SK-N-SH treated with all-trans-retinoic acid at 6 μM for 48 hours (cell line): ENCODE results near the gene AIF1L.

Source experiments
- ATAC-seq: fragments of 200-7000 bp; cut with Tn5 transposase; 3 replicates; pipeline ENCODE4 v1.9.1; 2020; ENCODE audit warnings: mild to moderate bottlenecking, moderate library complexity
- ARNTL ChIP-seq: fragments of 450-650 bp; formaldehyde crosslinking; IDR thresholded peaks from 2 replicates; pipeline ENCODE4 v1.5.0; 2020; ENCODE audit warnings: low read depth, mild to moderate bottlenecking, moderate library complexity, borderline replicate concordance
- BACH2 ChIP-seq: fragments of 250-450 bp; sonication (Bioruptor Pico); IDR thresholded peaks from 2 replicates; pipeline ENCODE4 v1.9.0; 2021; ENCODE audit warnings: mild to moderate bottlenecking, borderline replicate concordance
- CSDC2 ChIP-seq: fragments of 250-450 bp; sonication (Bioruptor Pico); IDR thresholded peaks from 2 replicates; pipeline ENCODE4 v1.5.0; 2020; ENCODE audit warnings: mild to moderate bottlenecking, moderate library complexity
- ESRRG ChIP-seq: fragments of 250-450 bp; sonication (Bioruptor Pico); IDR thresholded peaks from 2 replicates; pipeline ENCODE4 v1.6.1; 2021; ENCODE audit warnings: mild to moderate bottlenecking
- GLIS3 ChIP-seq: fragments of 250-450 bp; sonication (Bioruptor Pico); IDR thresholded peaks from 2 replicates; pipeline ENCODE4 v1.5.0; 2020; ENCODE audit warnings: mild to moderate bottlenecking, moderate library complexity
- ISL1 ChIP-seq: fragments of 250-450 bp; sonication (Bioruptor Pico); IDR thresholded peaks from 2 replicates; pipeline ENCODE4 v2.1.2; 2022; ENCODE audit warnings: mild to moderate bottlenecking, moderate library complexity
- OSR1 ChIP-seq: fragments of 250-450 bp; sonication (Bioruptor Pico); IDR thresholded peaks from 2 replicates; pipeline ENCODE4 v1.8.0; 2022; ENCODE audit warnings: moderate library complexity, mild to moderate bottlenecking, inconsistent platforms
- PATZ1 ChIP-seq: fragments of 250-450 bp; sonication (Bioruptor Pico); IDR thresholded peaks from 2 replicates; pipeline ENCODE4 v1.8.0; 2020; ENCODE audit warnings: mild to moderate bottlenecking, moderate library complexity, borderline replicate concordance
- POU6F1 ChIP-seq: fragments of 250-450 bp; sonication (Bioruptor Pico); IDR thresholded peaks from 2 replicates; pipeline ENCODE4 v1.8.0; 2021; ENCODE audit warnings: low read depth, mild to moderate bottlenecking, moderate library complexity, borderline replicate concordance
- PPARA ChIP-seq: fragments of 250-450 bp; sonication (Bioruptor Pico); IDR thresholded peaks from 2 replicates; pipeline ENCODE4 v1.5.0; 2020; ENCODE audit warnings: mild to moderate bottlenecking, borderline replicate concordance
- RARB ChIP-seq: fragments of 250-450 bp; sonication (Bioruptor Pico); IDR thresholded peaks from 2 replicates; pipeline ENCODE4 v1.8.0; 2021; ENCODE audit warnings: mild to moderate bottlenecking, moderate library complexity
- SNAI2 ChIP-seq: fragments of 250-450 bp; sonication (Bioruptor Pico); IDR thresholded peaks from 2 replicates; pipeline ENCODE4 v1.5.0; 2020; ENCODE audit warnings: mild to moderate bottlenecking, moderate library complexity
- TCF4 ChIP-seq: fragments of 250-450 bp; sonication (Bioruptor Pico); IDR thresholded peaks from 2 replicates; pipeline ENCODE4 v1.8.0; 2021; ENCODE audit warnings: mild to moderate bottlenecking, moderate library complexity, borderline replicate concordance
- TOX ChIP-seq: fragments of 250-450 bp; sonication (Bioruptor Pico); IDR thresholded peaks from 2 replicates; pipeline ENCODE4 v1.8.0; 2021; ENCODE audit warnings: mild to moderate bottlenecking, moderate library complexity, borderline replicate concordance
- ZC3H10 ChIP-seq: fragments of 250-450 bp; sonication (Bioruptor Pico); IDR thresholded peaks from 2 replicates; pipeline ENCODE4 v1.5.1; 2021; ENCODE audit warnings: mild to moderate bottlenecking, moderate library complexity
- ZFP3 ChIP-seq: fragments of 250-450 bp; sonication (Bioruptor Pico); IDR thresholded peaks from 2 replicates; pipeline ENCODE4 v1.5.0; 2020; ENCODE audit warnings: mild to moderate bottlenecking, moderate library complexity
- ZFP30 ChIP-seq: fragments of 450-650 bp; formaldehyde crosslinking; IDR thresholded peaks from 2 replicates; pipeline ENCODE4 v1.5.0; 2022; ENCODE audit warnings: mild to moderate bottlenecking, moderate library complexity
- ZNF565 ChIP-seq: fragments of 450-650 bp; formaldehyde crosslinking; conservative IDR thresholded peaks from 2 replicates; pipeline ENCODE4 v1.5.0; 2020; ENCODE audit warnings: low read depth, mild to moderate bottlenecking, moderate library complexity
- ZNF70 ChIP-seq: fragments of 450-650 bp; formaldehyde crosslinking; IDR thresholded peaks from 2 replicates; pipeline ENCODE4 v1.5.0; 2020; ENCODE audit warnings: mild to moderate bottlenecking, moderate library complexity
- ZNF8 ChIP-seq: fragments of 450-650 bp; formaldehyde crosslinking; IDR thresholded peaks from 2 replicates; pipeline ENCODE4 v1.5.0; 2020; ENCODE audit warnings: mild to moderate bottlenecking, moderate library complexity
- TF ChIP-seq, protein P1 (sequence below): fragments of 250-450 bp; sonication (Bioruptor Pico); IDR thresholded peaks from 2 replicates; pipeline ENCODE4 v1.5.0; 2020; ENCODE audit warnings: mild to moderate bottlenecking, moderate library complexity
- TF ChIP-seq, protein P2 (sequence below): fragments of 250-450 bp; sonication (Bioruptor Pico); IDR thresholded peaks from 2 replicates; pipeline ENCODE4 v1.5.1; 2020; ENCODE audit warnings: low read depth, mild to moderate bottlenecking, moderate library complexity

AIF1L gene

DNA sequence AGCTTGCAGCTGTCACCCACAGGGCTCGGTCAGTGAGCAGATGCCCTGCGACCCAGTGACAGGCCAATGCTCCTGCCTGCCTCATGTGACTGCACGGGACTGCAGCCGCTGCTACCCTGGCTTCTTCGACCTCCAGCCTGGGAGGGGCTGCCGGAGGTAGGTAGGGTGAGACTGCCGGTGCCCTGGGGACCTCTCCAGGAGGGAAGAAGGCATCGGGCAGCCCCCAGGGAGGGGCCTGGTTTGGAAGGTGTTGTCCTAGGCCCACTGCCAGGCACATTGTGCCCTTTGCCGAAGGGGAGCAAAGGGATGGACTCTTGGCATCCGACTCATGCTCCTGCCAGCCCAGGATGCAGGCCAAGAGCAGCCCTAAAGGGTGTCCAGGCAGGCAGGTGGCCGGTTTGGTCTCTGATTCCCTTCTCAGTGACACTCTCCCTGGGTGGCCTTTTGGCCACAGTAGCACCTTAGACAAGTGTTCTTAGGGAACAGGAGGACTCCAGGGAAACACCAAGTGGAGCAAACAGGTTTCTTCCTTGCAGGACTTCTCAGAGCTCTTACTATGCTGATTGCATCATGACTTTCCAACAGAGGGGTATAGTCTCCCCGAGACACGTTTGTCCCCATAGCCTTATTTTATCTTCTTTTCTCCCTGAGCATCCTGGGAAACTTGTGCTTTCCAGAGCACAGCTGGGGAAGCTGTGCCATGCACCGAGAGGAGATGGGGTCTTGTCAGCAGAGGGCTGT lies 28.1 kb upstream of the AIF1L start:
- TF ChIP-seq ESRRG (CRISPR knock-in tag) (no peak), ZC3H10 (no peak), ZNF70 (CRISPR knock-in tag) (no peak), PATZ1 (CRISPR knock-in tag) (no peak), SNAI2 (no peak), BACH2 (CRISPR knock-in tag) (no peak), ZFP30 (CRISPR knock-in tag) (no peak), TOX (no peak), ZFP3 (CRISPR knock-in tag) (no peak), RARB (CRISPR knock-in tag) (no peak), TCF4 (CRISPR knock-in tag) (no peak), PPARA (CRISPR knock-in tag) (no peak), GLIS3 (no peak)
- TF ChIP-seq, protein P1, sequence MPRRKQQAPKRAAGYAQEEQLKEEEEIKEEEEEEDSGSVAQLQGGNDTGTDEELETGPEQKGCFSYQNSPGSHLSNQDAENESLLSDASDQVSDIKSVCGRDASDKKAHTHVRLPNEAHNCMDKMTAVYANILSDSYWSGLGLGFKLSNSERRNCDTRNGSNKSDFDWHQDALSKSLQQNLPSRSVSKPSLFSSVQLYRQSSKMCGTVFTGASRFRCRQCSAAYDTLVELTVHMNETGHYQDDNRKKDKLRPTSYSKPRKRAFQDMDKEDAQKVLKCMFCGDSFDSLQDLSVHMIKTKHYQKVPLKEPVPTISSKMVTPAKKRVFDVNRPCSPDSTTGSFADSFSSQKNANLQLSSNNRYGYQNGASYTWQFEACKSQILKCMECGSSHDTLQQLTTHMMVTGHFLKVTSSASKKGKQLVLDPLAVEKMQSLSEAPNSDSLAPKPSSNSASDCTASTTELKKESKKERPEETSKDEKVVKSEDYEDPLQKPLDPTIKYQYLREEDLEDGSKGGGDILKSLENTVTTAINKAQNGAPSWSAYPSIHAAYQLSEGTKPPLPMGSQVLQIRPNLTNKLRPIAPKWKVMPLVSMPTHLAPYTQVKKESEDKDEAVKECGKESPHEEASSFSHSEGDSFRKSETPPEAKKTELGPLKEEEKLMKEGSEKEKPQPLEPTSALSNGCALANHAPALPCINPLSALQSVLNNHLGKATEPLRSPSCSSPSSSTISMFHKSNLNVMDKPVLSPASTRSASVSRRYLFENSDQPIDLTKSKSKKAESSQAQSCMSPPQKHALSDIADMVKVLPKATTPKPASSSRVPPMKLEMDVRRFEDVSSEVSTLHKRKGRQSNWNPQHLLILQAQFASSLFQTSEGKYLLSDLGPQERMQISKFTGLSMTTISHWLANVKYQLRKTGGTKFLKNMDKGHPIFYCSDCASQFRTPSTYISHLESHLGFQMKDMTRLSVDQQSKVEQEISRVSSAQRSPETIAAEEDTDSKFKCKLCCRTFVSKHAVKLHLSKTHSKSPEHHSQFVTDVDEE (CRISPR knock-in tag): no peak
- TF ChIP-seq, protein P2, sequence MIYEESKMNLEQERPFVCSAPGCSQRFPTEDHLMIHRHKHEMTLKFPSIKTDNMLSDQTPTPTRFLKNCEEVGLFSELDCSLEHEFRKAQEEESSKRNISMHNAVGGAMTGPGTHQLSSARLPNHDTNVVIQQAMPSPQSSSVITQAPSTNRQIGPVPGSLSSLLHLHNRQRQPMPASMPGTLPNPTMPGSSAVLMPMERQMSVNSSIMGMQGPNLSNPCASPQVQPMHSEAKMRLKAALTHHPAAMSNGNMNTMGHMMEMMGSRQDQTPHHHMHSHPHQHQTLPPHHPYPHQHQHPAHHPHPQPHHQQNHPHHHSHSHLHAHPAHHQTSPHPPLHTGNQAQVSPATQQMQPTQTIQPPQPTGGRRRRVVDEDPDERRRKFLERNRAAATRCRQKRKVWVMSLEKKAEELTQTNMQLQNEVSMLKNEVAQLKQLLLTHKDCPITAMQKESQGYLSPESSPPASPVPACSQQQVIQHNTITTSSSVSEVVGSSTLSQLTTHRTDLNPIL: no peak
- no peak for ATAC-seq

DNA sequence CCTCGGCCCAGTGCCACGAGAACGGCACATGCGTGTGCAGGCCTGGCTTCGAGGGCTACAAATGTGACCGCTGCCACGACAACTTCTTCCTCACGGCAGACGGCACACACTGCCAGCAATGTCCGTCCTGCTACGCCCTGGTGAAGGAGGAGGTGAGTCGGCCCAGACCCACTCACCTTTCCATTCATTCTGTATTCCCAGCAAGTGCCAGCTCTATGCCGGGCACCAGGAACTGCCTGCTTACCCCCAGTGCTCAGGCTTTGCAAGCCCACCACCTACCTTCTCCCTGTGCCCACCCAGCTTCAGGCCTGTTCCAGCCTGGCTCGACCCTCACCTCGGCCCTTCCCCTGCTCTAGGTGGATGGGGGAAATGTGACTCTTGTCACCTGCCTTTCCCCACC lies 26.6 kb upstream of the AIF1L start:
- no peak for ATAC-seq
- TF ChIP-seq TCF4 (CRISPR knock-in tag) (no peak), ZC3H10 (no peak), SNAI2 (no peak), ZNF70 (CRISPR knock-in tag) (no peak), TOX (no peak), ARNTL (no peak), CSDC2 (CRISPR knock-in tag) (no peak), ESRRG (CRISPR knock-in tag) (no peak), BACH2 (CRISPR knock-in tag) (no peak), ZNF565 (CRISPR knock-in tag) (no peak), OSR1 (no peak), ISL1 (CRISPR knock-in tag) (no peak), PPARA (CRISPR knock-in tag) (no peak), PATZ1 (CRISPR knock-in tag) (no peak), ZNF8 (no peak), ZFP3 (CRISPR knock-in tag) (no peak), POU6F1 (no peak)
- TF ChIP-seq, protein P2: no peak
